HL-60 (cell line): ENCODE measurements around the gene CYP2J2.
"Not testable (repeated sequence)": the region's sequence is repeated elsewhere in the genome, so short reads cannot be mapped to it uniquely, and the experiment has no call there.

Experiments used
- DNase-seq, 2 experiments: peaks; one replicate each; pipeline ENCODE4 v3.0.0-alpha.2; 2010 to 2020; ENCODE audit warnings: low read depth in 1 of 2, low spot score in 1 of 2
- H3K27ac ChIP-seq: fragments of 250-450 bp; sonication (Bioruptor Pico); replicated peaks from 2 replicates; pipeline ENCODE4 v1.5.1; 2020; ENCODE audit warnings: mild to moderate bottlenecking, moderate library complexity
- H3K27me3 ChIP-seq: fragments of 250-450 bp; sonication (Bioruptor Pico); 2 replicates; pipeline ENCODE4 v1.5.1; 2021; ENCODE audit warnings: mild to moderate bottlenecking, moderate library complexity; ENCODE audit not compliant: insufficient read depth, poor library complexity, severe bottlenecking
- H3K4me3 ChIP-seq: replicated peaks from 2 replicates; pipeline ENCODE4 v1.5.1; 2011; ENCODE audit warnings: mild to moderate bottlenecking, control low read depth, low read length; ENCODE audit not compliant: insufficient read depth
- GABPA ChIP-seq: IDR thresholded peaks from 2 replicates; pipeline ENCODE4 v1.6.1; 2012; ENCODE audit warnings: low read depth
- POLR2AphosphoS5 ChIP-seq: IDR thresholded peaks from 2 replicates; pipeline ENCODE4 v1.6.1; 2012; ENCODE audit warnings: low read depth
- REST ChIP-seq: IDR thresholded peaks from 2 replicates; pipeline ENCODE4 v1.6.1; 2012; ENCODE audit warnings: low read depth; ENCODE audit not compliant: insufficient replicate concordance
- SPI1 ChIP-seq: IDR thresholded peaks from 2 replicates; pipeline ENCODE4 v1.6.1; 2012; ENCODE audit warnings: low read depth, mild to moderate bottlenecking, borderline replicate concordance
- TF ChIP-seq, protein P1 (sequence below): IDR thresholded peaks from one replicate; pipeline ENCODE4 v1.5.1; 2011; ENCODE audit warnings: low read length, control low read depth, inconsistent platforms; ENCODE audit not compliant: insufficient read depth

Gene CYP2J2

DNA sequence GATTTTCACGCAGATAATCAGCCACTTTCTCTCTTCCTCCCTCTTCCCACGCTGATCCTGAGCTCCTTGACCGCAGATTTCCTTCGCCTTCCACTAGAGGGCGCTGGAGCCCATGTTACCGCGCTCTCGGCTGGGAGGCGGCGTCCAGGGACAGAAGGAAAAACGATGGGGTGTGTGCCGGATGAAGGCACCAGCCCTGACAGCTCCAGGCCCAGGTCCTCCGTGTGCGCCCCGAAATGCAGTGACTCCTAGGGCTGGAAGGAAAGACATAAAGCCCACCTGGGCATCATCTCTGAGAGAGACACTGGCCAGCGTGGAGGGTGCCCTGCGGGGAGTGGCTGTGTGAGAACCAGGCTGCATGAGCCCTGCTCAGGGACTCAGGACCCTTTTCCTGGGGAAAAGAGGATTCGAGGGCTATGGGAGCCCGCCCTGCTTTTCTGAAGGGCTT, 44.9 kb upstream of the CYP2J2 start:
- TF ChIP-seq GABPA (no peak), POLR2AphosphoS5 (no peak), SPI1 (no peak), REST (no peak)
- TF ChIP-seq, protein P1, sequence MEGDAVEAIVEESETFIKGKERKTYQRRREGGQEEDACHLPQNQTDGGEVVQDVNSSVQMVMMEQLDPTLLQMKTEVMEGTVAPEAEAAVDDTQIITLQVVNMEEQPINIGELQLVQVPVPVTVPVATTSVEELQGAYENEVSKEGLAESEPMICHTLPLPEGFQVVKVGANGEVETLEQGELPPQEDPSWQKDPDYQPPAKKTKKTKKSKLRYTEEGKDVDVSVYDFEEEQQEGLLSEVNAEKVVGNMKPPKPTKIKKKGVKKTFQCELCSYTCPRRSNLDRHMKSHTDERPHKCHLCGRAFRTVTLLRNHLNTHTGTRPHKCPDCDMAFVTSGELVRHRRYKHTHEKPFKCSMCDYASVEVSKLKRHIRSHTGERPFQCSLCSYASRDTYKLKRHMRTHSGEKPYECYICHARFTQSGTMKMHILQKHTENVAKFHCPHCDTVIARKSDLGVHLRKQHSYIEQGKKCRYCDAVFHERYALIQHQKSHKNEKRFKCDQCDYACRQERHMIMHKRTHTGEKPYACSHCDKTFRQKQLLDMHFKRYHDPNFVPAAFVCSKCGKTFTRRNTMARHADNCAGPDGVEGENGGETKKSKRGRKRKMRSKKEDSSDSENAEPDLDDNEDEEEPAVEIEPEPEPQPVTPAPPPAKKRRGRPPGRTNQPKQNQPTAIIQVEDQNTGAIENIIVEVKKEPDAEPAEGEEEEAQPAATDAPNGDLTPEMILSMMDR, result peak; percentile 62
- no peak overlapping the region for H3K27ac ChIP-seq
- peak; percentile 10 to 44 for DNase-seq
- no peaks in the 10 kb centered on the region for H3K27me3 ChIP-seq
- no peak overlapping the region for H3K4me3 ChIP-seq

DNA sequence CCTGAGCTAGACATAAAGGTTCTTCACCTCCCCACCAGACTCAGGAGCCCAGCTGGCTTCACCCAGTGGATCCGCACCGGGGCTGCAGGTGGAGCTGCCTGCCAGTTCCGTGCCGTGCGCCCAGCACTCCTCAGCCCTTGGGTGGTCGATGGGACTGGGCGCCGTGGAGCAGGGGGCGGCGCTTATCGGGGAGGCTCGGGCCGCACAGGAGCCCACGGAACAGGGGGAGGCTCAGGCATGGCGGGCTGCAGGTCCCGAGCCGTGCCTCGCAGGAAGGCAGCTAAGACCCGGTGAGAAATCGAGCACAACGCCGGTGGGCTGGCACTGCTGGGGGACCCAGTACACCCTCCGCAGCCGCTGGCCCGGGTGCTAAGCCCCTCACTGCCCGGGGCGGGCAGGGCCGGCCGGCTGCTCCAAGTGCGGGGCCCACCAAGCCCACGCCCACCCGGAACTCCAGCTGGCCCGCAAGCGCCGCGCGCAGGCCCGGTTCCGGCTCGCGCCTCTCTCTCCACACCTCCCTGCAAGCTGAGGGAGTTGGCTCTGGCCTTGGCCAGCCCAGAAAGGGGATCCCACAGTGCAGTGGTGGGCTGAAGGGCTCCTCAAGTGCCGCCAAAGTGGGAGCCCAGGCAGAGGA, 43.1 kb upstream of the CYP2J2 start:
- not testable (repeated sequence) for H3K4me3 ChIP-seq, H3K27me3 ChIP-seq, H3K27ac ChIP-seq, DNase-seq

DNA sequence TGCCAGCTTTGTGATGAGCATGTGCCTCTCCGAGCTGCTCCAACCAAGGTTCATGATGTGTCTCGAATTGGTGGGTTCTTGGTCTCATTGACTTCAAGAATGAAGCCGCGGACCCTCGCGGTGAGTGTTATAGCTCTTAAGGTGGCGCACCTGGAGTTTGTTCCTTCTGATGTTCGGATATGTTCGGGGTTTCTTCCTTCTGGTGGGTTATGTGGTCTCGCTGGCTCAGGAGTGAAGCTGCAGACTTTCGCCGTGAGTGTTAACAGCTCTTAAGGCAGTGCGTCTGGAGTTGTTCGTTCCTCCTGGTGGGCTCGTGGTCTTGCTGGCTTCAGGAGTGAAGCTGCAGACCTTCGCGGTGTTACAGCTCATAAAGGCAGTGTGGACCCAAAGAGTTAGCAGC, 42.2 kb upstream of the CYP2J2 start:
- not testable (repeated sequence) for H3K27me3 ChIP-seq, H3K4me3 ChIP-seq, H3K27ac ChIP-seq, DNase-seq

GRCh38 chr1:59967780-59968179, 41.2 kb upstream of the CYP2J2 start:
- Histone ChIP-seq H3K4me3 (no peak overlapping the region), H3K27me3 (no peaks in the 10 kb centered on the region), H3K27ac (no peak overlapping the region)
- no peak for DNase-seq
- TF ChIP-seq REST (no peak), POLR2AphosphoS5 (no peak), SPI1 (no peak), GABPA (no peak)
- TF ChIP-seq, protein P1, result no peak

GRCh38 chr1:59967141-59967697, 40.6 kb upstream of the CYP2J2 start:
- H3K27me3 ChIP-seq, result no peaks in the 10 kb centered on the region
- H3K4me3 ChIP-seq, result no peak overlapping the region
- no peak for DNase-seq
- no peak for TF ChIP-seq GABPA
- TF ChIP-seq, protein P1, result no peak
- no peak for TF ChIP-seq SPI1
- TF ChIP-seq REST, result no peak
- TF ChIP-seq POLR2AphosphoS5, result no peak
- H3K27ac ChIP-seq, result no peak overlapping the region
